ENCODE measurements around the gene ZNF627.
"Not testable (repeated sequence)": the region's sequence is repeated elsewhere in the genome, so short reads cannot be mapped to it uniquely, and the experiment has no call there.

ZNF627 gene

GRCh38 chr19:11597202-11598102, at the start of gene ZNF627:
TSS of gene ZNF627 (plus strand) at chr19:11597483. CDS start at chr19:11597628, 145 bp downstream.
- peak; percentile 97 for DNase-seq (ENCODE audit: low spot score)

DNA sequence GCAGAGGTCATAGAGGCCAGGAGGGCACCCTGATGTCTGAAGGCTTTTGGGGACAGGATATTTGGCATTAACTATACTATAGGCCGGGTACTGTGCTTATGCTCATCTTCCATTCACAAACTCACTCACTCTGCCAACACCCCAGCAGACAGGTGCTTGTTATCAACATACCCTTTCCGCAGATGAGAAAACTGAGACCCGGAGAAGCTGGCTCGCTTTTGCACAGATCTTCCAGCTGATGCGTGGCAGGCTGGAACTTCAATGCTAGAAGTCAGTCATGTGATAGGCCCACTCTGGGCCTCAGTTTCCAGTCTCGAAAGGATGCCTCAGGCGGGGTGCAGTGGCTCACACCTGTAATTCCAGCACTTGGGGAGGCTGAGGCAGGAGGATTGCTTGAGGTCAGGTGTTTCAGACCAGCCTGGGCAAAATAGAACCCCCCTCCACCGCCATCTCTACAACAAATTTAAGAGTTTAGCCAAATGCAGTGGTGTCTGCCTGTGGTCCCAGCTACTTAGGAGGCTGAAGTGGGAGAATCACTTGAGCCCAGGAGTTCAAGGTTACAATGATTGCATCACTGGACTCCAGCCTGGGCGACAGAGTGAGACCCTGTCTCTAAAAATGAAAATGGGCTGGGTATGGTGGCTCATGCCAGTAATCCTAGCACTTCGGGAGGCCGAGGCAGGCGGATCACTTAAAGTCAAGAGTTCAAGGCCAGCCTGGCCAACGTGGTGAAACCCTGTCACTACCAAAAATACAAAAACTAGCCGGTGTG, 49.2 kb upstream of the ZNF627 start:
- DNase-seq (ENCODE audit: low spot score) = no peak

GRCh38 chr19:11549386-11549953, 47.8 kb upstream of the ZNF627 start:
- no peak for DNase-seq (ENCODE audit: low spot score)

GRCh38 chr19:11550265-11550664, 47.0 kb upstream of the ZNF627 start:
- DNase-seq (ENCODE audit: low spot score) = no peak

GRCh38 chr19:11551603-11552235, 45.6 kb upstream of the ZNF627 start:
- DNase-seq (ENCODE audit: low spot score) = peak; percentile 56

GRCh38 chr19:11552666-11553372, 44.5 kb upstream of the ZNF627 start:
- no peak for DNase-seq (ENCODE audit: low spot score)

- no peak for DNase-seq (ENCODE audit: low spot score)
Observed at GRCh38 chr19:11554160-11554559, 43.1 kb upstream of the ZNF627 start.

DNA sequence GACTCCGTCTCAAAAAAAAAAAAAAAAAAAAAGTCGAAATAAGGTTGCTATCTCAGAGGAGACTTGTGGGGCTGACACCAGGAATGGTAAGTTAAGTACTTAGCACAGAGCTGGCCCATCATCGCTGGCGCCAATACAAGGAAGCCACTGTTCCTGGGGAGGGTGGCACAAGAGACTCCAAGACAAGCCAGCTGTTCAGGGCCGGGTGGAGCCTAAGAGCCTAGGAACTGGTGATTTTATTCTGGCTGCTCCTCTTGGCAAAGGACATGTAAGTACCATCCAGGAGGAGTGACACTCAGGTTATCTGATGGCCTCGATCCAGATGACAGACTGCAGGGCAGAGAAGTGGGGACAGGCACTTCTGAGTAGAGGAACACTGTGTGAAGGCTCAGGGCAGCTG, 42.0 kb upstream of the ZNF627 start:
- DNase-seq (ENCODE audit: low spot score) = no peak

DNA sequence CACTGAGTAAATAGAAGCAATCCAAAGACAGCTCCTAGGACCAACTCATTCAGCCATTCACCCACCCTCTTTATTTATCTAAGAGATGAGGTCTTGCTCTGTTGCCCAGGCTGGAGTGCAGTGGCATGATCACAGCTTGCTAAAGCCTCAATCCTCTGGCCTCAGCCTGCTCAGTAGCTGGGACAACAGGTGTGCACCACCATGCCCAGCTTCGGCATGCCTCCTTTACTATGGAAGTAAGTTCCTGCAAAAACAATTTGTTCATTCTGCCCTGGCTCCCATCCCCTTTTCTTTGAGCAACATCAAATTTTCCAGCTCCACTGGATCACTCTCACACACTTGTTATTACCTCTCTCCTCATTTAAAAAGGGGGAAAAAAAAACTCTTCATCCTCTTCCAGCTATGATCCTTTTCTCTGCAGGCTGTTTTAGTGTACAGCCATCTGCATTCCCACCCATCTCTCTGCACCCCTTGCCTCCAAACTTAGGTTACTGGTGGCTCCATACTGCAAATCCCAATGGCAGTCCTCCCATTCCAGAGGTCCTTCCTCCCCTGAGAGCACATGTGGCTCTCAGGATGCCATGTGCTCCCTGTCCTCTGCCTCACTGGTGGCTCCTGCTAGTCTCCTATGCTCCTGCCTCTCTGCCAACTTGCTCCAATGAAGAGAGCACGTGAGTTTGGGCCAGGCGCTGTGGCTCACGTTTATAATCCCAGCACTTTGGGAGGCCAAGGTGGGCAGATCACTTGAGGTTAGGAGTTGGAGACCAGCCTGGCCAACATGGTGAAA, 40.5 kb upstream of the ZNF627 start:
- DNase-seq (ENCODE audit: low spot score) = no peak

DNA sequence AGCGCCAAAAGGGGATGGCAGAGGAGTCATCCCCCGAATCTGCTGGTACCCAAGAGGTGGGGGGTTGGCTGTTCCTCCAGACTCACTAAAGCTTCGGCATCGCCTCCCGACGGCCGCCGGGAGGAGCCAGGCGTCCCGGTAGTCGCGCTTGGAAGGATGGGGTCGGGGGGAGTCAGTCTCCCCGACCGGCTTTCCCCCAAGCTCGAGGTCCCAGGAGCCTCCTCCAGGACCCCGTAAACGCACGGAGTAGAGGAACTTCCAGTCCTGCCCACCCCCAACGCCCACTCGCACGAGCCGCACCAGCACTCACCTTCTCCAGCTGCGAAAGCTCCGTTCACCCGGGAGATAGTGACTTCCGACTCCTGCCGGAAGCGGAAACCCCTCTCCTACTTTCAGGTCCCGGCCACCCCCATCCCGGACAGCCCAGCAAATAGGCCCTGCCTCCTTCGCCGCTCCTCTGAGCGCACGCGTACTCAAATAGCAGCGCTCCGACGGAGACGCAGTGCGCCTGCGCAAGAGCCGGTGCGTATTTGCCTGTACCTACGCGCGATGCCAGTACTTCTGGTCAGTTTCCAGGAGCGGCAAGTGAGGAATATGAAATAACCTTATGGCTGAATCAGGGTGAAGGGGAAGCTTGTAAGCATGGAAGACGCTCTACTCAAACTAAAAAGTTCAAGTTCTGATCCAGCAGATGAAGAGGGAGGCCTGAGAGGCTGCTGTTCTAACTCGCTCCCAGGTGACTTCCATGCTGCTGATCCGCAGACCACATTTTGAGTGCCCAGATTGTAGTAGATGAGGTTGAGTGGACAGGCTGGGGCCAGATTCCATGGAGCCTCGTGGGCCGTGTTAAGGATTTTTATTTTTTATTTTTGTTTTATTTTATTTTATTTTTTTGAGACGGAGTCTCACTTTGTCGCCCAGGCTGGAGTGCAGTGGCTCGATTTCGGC, 38.1 kb upstream of the ZNF627 start, which contains the start of gene ELOF1:
ELOF1 (minus strand) TSS at position 350 of the 948 bp plus-strand sequence. CDS start 4,883 bp downstream, outside the sequence.
- peak; percentile 99 for DNase-seq (ENCODE audit: low spot score)

DNA sequence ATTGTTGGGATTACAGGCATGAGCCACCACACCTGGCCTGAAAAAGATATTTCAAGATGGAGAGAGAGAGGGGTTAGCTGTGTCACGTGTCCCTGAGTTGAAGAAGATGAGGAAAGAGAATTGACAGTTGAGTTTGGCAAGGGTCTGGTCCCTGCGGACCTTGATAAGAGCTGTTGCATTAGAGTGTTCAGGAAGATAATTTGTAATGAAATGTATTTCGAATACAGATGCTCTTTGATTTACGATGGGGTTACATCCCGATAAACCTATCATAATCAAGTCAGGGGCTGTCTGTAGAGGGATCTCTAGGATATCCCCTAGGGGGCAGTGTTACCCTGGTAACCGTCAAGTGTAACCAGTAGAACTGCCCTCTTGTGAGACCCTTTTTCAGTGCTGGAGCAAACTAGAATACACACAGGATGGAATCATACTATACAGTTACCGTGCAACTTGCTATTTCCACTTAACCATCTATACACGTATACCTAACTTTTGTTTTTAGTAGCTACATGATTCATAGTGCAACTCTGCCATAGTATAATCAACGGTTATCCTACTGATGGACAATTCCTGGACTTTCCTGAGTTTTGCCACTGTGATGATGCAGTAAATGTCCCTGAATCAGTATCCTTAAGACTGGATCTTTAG, 36.8 kb upstream of the ZNF627 start:
- peak; percentile 49 for DNase-seq (ENCODE audit: low spot score)

DNA sequence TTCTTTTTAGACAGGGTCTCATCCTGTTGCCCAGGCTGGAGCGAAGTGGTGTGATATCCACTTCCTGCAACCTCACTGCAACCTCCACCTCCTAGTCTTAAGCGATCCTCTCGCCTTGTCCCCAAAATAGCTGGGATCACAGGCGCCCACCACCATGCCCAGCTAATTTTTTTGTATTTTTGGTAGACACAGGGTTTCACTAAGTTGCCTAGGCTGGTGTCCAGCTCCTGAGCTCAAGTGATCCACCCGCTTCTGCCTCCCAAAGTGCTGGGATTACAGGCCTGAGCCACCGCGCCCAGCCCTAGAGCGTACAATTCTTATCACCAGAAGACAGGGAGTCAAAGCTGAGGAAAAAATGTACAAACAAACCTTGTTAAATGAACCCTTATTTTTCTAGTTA, 33.8 kb upstream of the ZNF627 start:
- DNase-seq (ENCODE audit: low spot score) = no peak

GRCh38 chr19:11564082-11564807, 33.0 kb upstream of the ZNF627 start:
- not testable (repeated sequence) for DNase-seq (ENCODE audit: low spot score)

GRCh38 chr19:11565649-11565980, 31.7 kb upstream of the ZNF627 start:
- not testable (repeated sequence) for DNase-seq (ENCODE audit: low spot score)

GRCh38 chr19:11566164-11566563, 31.1 kb upstream of the ZNF627 start:
- no peak for DNase-seq (ENCODE audit: low spot score)

GRCh38 chr19:11570039-11570462, 27.2 kb upstream of the ZNF627 start:
- DNase-seq (ENCODE audit: low spot score) = no peak

GRCh38 chr19:11573354-11573753, 23.9 kb upstream of the ZNF627 start:
- DNase-seq (ENCODE audit: low spot score) = not testable (repeated sequence)

GRCh38 chr19:11573763-11574162, 23.5 kb upstream of the ZNF627 start:
- not testable (repeated sequence) for DNase-seq (ENCODE audit: low spot score)
